TTC549 (cell line): ENCODE data around the gene IFT80.
"Not testable (repeated sequence)": the region's sequence is repeated elsewhere in the genome, so short reads cannot be mapped to it uniquely, and the experiment has no call there.

Experiments used
- FAIRE-seq: peaks from 2 replicates; lab custom pipeline; 2012; peaks lifted over from hg19 to GRCh38; lab: Jason Lieb, UNC

The IFT80 gene

DNA sequence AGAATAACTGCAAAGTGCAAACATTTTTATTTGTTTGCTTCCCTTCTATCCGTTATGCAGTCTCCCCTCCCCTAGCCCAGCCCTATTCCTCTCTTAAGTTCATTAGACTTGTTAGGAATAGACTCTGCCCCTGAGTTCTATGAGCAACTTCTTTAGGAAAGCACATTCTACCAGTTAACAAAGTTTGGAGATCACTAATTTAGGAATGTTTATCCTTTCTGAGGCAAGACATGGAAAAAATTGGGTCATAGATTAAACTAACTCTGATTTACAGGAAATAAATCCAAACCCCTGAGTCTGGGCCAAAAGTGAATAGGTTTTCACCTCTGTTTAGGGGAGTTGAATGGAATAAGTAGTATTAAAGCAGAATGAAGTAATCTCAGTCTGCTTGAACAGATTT, 139.4 kb downstream of the IFT80 start:
- FAIRE-seq = no peak

DNA sequence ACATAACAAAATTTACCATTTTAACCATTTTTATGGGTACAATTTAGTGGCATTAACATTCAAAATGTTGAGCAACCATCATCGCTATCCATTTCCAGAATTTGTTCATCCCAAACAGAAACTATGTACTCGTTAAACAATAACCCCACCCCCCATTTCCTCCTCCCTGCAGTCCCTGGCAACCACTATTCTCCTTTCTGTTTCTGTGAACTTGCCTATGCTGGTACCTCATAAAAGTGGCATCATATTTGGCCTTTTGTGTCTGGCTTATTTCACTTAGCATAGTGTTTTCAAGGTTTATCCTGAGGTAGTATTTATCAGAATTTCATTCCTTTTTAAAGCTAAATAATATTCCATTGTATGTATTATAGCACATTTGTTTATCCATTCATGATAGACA, 141.4 kb downstream of the IFT80 start:
- no peak for FAIRE-seq

DNA sequence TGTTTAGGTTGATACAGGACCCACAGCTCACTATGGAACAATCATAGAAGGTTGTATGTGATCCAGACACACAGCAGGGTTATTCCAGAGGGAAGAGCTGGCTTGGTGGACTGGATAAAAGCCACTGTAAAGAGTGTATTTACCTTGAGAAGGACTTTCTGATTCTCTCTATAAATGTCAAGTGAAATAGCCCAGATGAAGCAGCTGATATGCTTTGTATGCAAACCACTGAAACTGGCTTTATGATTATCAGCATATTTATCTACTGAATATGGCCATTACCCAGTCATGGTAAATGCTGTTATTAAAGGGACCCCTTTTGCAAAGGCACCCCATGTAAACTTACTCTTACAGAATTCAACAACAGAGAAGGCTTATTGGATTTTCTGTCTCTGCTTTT, 145.7 kb downstream of the IFT80 start:
- no peak for FAIRE-seq

DNA sequence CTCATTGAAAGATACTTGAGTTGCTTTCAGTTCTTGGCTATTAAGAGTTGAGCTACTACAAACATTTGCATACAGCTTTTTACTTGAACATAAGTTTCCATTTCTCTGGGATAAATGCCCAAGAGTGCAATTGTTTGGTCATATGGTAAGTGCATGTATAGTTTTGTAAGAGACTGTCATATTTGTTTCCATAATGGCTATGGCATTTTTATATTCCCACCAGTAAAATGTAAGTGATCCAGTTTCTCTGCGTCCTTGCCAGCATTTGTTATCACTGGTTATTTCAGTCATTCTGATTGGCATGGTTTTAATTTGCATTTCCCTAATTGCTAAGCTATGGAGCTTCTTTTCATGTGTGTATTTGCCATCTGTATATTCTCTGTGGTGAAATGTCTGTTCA, 151.3 kb downstream of the IFT80 start:
- FAIRE-seq = no peak

DNA sequence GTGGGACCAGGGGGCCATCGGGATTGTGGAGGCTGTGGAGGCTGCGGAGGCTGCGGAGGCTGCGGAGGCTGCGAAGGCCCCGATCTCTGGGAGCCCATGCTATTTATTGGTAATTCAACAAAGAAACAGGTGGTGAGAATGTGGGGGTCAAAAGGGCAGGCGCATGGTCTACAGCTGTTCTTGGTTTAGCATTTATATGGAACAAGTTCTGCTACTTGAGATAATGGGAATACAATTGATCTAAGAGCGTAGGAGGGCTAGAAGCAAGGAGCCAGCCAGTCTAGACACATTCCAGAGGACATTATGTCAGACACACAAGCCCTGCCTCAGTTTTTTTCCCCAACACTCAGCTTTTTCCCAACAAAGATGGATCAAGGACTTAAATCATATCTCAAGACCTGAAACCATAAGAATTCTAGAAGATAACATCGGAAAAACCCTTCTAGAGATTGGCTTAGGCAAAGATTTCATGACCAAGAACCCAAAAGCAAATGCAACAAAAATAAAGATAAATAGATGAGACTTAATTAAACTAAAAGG, 153.7 kb downstream of the IFT80 start:
- no peak for FAIRE-seq

DNA sequence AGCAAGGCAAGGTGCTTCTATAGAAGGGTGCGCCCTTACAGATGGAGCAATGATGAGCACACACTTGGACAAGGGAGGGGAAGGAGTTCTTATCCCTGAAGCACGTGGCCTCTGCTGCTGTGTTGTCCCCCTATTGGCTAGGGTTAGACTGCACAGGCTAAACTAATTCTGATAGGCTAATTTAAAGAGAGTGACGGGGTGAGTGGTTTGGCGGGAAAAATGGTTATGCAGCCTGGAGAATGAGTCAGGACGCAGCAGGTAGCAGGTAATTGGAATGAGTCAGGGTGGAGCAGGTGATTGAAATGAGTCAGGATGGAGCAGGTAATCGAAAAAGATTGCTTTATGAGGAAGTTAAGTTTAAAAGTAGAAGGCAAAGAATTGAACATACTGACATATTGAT, 158.3 kb downstream of the IFT80 start:
- FAIRE-seq = not testable (repeated sequence)

DNA sequence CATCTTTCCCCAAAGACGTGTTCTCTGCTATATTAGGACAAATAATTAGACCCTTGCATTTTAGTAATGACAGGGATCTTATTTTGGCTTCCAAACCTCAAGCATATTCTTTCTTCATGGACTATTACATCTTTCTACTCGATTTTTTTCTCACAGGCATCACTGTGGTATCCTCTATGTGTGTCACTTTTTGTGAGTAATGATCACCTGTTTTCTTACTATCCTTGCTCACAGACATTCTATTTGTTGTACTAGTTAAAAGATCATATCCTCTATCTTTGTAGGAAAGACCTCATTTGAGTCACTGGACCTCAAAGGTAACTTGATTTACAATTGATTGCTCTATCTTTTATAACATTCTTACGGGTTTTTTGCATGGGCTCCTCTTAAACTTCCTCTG, 167.0 kb downstream of the IFT80 start:
- FAIRE-seq = no peak

DNA sequence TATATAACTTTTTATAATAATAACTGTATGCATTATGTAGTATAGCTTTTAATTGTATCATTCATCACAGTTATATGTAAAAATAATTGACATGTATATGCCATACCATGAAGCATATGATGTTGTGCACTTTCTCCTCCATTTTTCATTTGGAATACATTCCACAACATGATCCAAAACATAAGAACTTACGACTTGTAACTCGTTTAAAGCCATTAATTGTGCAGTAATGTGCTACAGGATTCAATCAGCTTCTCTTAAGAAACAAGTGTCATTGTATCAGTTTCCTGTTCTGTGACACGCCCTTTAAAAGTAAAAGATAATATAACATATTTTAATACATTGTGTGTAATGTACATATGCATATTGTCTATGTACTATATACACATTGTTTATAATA, 171.6 kb downstream of the IFT80 start:
- FAIRE-seq = no peak

DNA sequence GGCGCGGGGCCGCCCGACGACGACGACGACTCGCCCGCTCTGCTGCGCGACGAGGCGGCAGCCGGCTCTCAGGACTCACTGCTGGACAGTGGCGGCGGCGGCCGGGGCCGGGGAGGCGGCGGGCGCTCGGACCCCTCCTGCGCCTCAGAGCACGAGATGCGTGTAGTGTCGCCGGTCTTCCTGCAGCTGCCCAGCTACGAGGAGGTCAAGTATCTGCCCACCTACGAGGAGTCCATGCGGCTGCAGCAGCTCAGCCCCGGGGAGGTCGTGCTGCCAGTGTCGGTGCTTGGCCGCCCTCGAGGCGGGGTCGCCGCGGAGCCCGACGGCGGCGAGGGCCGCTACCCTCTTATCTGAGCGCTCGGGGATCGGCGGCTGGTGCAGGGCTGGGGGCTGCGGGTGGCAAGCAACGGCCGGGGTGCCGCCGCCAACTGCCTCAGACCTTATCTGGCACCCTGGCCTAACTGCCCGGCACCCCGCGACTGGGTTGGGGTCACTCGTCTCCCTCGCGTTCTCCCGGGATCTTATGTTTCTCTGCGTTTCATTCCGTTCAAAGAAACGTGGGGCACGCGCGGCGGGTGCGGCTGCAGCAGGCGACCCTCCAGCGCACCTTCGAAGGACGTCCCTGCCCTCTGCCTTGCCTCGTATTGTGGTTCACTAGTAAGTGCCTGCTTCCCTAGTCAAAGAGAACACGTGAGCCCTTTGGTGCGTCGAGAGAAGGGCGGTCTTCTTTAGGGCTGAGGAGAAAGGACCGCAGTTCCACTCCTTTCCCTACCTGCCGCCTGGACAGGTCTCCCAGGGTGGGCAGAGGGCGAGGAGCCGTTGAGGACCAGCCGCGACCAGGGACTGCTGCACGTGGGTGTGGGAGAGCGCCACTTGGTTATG, 172.8 kb downstream of the IFT80 start:
- no peak for FAIRE-seq

DNA sequence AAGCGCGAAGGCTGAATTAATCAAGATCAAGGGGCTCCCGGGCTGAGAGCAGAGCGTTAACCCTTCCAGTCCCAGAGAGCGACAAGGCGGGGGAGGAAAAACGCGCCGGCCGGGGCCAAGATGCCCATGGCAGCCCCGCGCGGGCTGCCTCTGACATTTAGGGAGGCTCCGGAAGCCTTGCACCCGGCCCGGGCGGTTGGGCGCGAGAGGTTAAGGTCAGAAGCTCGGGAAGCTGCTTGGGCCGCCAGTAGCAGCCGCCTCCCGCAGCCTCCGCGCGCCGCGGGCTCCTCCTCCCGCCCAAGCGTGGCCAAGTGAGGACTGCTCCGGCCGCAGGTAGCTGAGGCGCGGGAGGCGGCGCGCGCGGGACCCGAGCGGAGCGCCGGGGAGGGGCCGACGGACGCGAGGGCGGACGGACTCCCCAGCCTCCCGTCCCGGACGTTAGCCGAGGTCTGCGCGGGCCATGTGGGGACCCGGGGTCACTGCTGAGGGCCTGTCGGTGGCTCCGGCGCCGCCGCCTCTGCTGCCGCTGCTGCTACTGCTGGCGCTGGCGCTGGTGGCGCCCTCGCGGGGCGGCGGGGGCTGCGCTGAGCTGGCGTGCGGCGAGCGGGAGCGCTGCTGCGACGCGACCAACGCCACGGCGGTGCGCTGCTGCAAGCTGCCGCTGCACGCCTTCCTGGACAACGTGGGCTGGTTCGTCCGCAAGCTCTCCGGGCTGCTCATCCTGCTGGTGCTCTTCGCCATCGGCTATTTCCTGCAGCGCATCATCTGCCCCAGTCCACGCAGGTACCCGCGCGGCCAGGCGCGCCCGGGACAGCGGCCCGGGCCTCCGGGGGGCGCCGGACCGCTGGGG, 173.6 kb downstream of the IFT80 start, which contains the start of gene C3orf80:
TSS of gene C3orf80 (plus strand) at position 247 of the 850 bp plus-strand sequence. CDS start at position 461, 214 bp downstream.
- FAIRE-seq = no peak

DNA sequence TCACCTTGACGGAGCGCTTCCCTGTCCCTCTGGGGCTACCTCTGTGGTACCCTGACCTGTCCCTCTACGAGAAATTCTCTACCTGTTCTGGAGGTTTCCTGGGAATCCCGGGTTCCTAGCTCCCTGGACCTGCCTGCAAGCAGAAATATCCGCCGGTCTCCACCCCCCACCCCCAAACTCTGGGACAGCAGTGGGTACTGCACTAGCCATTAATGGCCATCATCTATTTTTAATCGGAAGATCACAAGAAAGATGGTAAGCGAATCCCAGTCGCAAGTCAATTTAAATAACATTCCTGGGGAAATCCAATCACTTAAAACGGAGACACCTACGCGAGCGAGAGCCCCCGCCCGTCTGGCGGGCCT, 174.2 kb downstream of the IFT80 start:
- no peak for FAIRE-seq

DNA sequence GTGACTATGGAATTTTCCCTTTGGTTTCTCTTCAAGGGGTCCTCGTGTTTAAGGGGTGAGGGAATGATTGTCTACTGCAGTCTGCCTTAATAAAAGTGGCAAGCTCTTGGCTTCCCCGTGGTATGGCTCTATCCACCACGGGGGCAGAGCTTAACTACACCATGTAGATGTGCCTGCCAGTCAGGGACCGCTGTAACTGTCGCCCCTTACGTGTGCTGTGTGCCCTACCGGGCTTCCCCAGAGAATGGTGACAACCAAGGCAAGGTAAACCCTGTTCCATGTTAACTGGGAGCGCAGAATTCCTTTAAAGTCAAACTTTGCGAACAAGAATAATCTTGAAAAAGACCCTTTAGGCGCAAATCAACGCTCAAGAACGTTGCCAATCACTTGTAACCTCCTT, 174.8 kb downstream of the IFT80 start:
- no peak for FAIRE-seq

DNA sequence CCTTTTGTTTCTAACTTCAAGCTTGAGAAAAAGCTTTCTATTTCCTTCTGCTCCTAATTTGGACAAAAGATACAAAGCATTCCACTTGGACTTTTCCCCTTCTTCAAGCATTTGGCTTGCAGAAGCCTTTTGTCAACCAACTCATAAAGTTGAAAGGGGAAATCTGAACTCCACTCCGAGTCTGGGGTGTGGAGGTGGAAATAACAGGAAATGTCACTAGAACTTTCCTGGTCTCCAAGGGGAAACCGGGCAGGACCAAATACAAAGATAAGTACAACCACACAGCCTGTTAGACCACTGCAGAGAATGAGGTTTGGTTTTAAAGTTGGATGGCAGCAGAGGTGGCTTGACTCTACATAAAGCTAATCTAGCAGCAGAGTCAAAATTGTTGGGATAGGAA, 178.0 kb downstream of the IFT80 start:
- no peak for FAIRE-seq

DNA sequence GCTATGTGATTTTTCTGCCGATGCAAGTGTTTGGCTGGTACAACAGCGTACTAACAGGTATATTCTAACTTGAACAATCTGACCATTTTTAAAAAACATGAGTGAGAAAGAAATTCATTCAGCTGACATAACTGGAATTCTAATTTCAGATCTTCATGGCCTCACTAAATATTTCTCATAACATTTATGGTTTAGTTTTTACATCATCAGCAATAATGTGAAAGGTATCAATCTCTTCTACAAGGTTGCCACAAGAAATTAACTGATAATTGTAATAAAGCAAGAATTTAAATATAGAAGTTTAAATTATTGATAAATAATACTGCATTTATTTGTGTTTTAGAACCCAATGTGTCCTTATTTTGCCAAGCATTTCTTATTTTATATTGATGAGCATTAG, 179.0 kb downstream of the IFT80 start:
- no peak for FAIRE-seq

DNA sequence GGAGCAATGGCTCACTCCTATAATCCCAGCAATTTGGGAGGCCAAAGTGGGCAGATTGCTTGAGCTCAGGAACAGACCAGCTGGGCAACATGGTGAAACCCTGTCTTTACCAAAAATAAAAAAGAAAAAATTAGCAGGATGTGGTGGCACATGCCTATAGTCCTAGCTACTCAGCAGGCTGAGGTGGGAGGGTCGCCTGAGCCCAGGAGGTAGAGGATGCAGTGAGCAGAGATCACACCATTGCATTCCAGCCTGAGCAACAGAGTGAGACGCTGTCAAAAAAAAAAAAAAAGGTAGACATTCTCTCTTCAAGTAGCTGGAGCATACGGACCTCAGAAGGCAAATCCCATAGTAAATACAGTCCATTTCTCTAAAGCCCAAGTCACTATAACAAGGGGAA, 180.9 kb downstream of the IFT80 start:
- no peak for FAIRE-seq

DNA sequence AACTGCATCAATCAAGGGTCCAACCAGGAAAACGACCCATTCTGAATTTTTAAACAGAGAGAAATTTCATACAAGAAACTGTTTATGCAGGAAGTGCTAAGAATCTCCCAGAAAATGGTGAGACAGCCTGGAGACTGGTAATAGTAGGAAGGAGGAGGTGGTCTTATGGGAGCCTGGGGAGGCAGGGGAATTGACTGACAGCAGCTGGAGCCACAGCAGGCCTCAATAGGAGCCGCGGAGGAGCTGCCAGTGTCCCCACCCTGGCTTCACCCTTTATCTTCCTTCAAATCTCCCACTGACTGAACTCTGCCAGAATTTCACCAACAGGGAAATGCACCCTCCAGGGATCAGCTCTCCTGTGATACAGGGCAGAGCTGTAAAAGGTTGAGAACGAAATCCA, 181.3 kb downstream of the IFT80 start:
- no peak for FAIRE-seq

DNA sequence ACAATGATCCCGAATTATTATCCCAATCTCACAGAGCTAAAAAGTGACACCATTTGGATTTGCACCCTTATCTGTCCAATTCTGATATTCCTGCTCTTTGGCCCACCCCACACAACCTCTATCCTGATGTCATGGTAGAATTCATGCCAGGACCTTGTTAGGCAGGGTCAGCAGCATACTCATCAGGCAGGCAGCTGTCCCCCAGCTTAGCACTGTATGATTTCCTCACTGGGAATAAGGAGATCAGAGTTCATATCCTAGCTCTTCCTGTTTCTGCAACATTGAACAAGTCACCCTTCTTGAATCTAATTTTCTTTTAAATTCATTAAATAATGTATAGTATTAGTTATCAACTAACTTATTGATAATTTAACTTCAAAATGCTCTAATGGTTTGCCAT, 185.8 kb downstream of the IFT80 start:
- FAIRE-seq = no peak

DNA sequence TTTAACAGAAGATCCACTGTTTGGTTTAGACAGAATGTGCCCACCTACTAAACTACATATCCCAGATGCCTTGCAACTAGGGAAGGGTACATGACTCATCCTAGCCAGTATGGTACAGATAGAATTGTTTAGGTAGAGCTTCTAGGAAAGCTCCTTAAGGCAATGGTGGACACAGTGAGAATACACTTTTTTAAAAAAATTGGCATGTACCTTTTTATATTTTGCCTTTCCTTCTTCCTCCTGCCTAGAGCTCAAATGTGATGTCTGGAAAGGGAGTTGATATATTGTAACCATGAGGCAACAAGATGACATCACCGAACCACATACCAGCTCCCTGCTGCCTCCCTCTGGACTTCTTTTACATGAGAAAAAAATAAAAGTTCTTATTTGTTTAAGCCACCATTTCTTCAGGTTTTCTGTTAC, 188.2 kb downstream of the IFT80 start:
- no peak for FAIRE-seq

DNA sequence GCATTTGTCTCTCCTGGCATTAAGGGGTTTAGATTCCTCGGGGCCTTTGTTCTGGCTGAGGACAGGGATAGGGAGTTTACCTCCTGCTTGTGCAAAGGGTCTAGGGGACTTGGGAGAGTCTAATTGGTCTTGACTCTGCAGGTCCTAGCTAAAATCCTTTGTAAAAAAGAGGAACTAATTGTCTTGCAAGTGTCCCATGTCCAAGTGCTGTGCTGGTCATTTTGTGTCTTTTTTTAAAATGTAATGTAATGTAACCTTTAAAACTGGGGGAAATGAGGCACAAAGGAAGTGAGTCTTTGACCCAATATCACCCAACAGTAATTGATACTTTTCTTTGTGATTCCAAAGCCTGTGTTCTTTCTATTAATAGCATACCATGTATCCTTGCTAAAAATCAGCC, 188.7 kb downstream of the IFT80 start:
- FAIRE-seq = no peak
